T-cell (primary cell): ENCODE data around the gene TRMT11. TPM values are rescaled to one million over a fixed set of nuclear protein-coding genes. Genes with fewer than 3 reads are reported as not detected.
"Not testable (repeated sequence)": the region's sequence is repeated elsewhere in the genome, so short reads cannot be mapped to it uniquely, and the experiment has no call there.

Source experiments
- ATAC-seq, 4 experiments: fragments of 200-7000 bp in 3 of 4; fragments of 150-1000 bp in 1 of 4; cut with Tn5 transposase; replicated peaks in 1 of 4; 1 replicate in 3 of 4; 2 replicates in 1 of 4; pipeline ENCODE4 v1.10.0; 2021; ENCODE audit warnings: moderate library complexity in 3 of 4, mild to moderate bottlenecking in 2 of 4, moderate number of reproducible peaks in 1 of 4
- CTCF ChIA-PET, 2 donors: fragments of 300-600 bp; sonication (Branson Sonifier 250); formaldehyde crosslinking; loops; one replicate each; lab custom pipeline; 2022; ENCODE audit warnings: antibody characterized with exemption in 2 of 2; lab: Charles Lee
- POLR2A ChIA-PET, 2 donors: fragments of 300-600 bp; sonication (Branson Sonifier 250); formaldehyde crosslinking; loops; one replicate each; lab custom pipeline; 2022; ENCODE audit warnings: antibody characterized with exemption in 2 of 2; lab: Charles Lee
- DNase-seq, 35 experiments: peaks; one replicate each; pipeline versions ENCODE4 v3.0.0 to v3.0.0-alpha.2; 2013 to 2023
- H3K27ac ChIP-seq: one replicate; pipeline ENCODE4 v1.5.1; 2013; ENCODE audit warnings: low read length
- H3K27me3 ChIP-seq, 2 experiments: replicated peaks in 1 of 2; 1 replicate in 1 of 2; 2 replicates in 1 of 2; pipeline versions ENCODE4 v1.6.1 to v1.7.0; 2013; ENCODE audit warnings: low read length in 1 of 2, mixed read lengths in 1 of 2; ENCODE audit not compliant: control insufficient read depth in 2 of 2, insufficient read depth in 2 of 2; ENCODE audit errors: extremely low read depth in 1 of 2
- H3K36me3 ChIP-seq, 2 donors: 1 replicate in 1 of 2; 2 replicates in 1 of 2; pipeline versions ENCODE4 v1.6.1 to v1.7.0; 2013; ENCODE audit warnings: low read length in 1 of 2; ENCODE audit not compliant: control insufficient read depth in 2 of 2, insufficient read depth in 1 of 2; ENCODE audit errors: extremely low read depth in 1 of 2
- H3K4me1 ChIP-seq, 2 experiments: 1 replicate in 1 of 2; 2 replicates in 1 of 2; pipeline versions ENCODE4 v1.6.1 to v1.7.0; 2013; ENCODE audit warnings: low read length in 2 of 2, mixed read lengths in 1 of 2; ENCODE audit not compliant: insufficient read depth in 2 of 2, control insufficient read depth in 1 of 2; ENCODE audit errors: extremely low read depth in 1 of 2
- H3K4me3 ChIP-seq, 2 donors: 1 replicate in 1 of 2; 2 replicates in 1 of 2; pipeline versions ENCODE4 v1.5.1 to v1.7.0; 2013; ENCODE audit warnings: mild to moderate bottlenecking in 2 of 2, low read length in 1 of 2, moderate library complexity in 1 of 2; ENCODE audit not compliant: control insufficient read depth in 1 of 2; ENCODE audit errors: extremely low read depth in 1 of 2
- H3K9me3 ChIP-seq: 2 replicates; pipeline ENCODE4 v1.7.0; 2013
- H3K27ac Mint-ChIP-seq, 2 donors: one replicate each; pipeline ENCODE4 v1.8.0; 2020 to 2021; ENCODE audit warnings: mild to moderate bottlenecking in 2 of 2, mixed read lengths in 2 of 2
- H3K27me3 Mint-ChIP-seq, 2 donors: one replicate each; pipeline ENCODE4 v1.8.0; 2021 to 2022; ENCODE audit warnings: mixed read lengths in 2 of 2
- H3K36me3 Mint-ChIP-seq: one replicate; pipeline ENCODE4 v1.8.0; 2021; ENCODE audit warnings: mixed read lengths
- H3K4me1 Mint-ChIP-seq, 3 donors: one replicate each; pipeline ENCODE4 v1.8.0; 2020 to 2022; ENCODE audit warnings: mixed read lengths in 3 of 3, mild to moderate bottlenecking in 1 of 3
- H3K4me3 Mint-ChIP-seq, 3 donors: one replicate each; pipeline ENCODE4 v1.8.0; 2020 to 2022; ENCODE audit warnings: mild to moderate bottlenecking in 3 of 3, mixed read lengths in 3 of 3, moderate library complexity in 3 of 3
- H3K9me3 Mint-ChIP-seq, 3 donors: one replicate each; pipeline ENCODE4 v1.8.0; 2020 to 2022; ENCODE audit warnings: mixed read lengths in 3 of 3
- WGBS: methylation state at CpG from one replicate; pipeline ENCODE4 v1.1.5; 2013; ENCODE audit warnings: missing lambda C conversion rate; ENCODE audit not compliant: insufficient coverage; 5-methylcytosine and 5-hydroxymethylcytosine counted together
- total RNA-seq, 35 experiments: library from RNA in 6 of 35; stranded (reverse) in 6 of 35; fragments of 120-200 nt in 1 of 35; gene quantifications; one replicate each; pipeline versions ENCODE4 v1.2.1 to v1.2.4 and lab custom pipeline; 2013 to 2026

The TRMT11 gene
- total RNA-seq, 5 donors from 2014 or later (not counting 1 experiment from before 2014, with no cell fraction given) = 14.2 to 30.3 (median 21.6) TPM

GRCh38 chr6:125970760-125971159 is 15.6 kb upstream of the TRMT11 start:
- Histone ChIP-seq H3K27ac (no peak overlapping the region), H3K4me3 (no peak overlapping the region), H3K9me3 (no peaks in the 10 kb centered on the region), H3K36me3 (peaks cover 0 to 32% of the 10 kb centered on the region in 2 donors), H3K27me3 (no peaks in the 10 kb centered on the region), H3K4me1 (peaks cover 0 to 2% of the 10 kb centered on the region in 2 experiments)
- H3K9me3 Mint-ChIP-seq = no peaks in the 10 kb centered on the region
- DNase-seq (no peak), ATAC-seq (no peak)
- no peak overlapping the region for H3K4me3 Mint-ChIP-seq
- peaks cover 25 to 31% (median 28%) of the 10 kb centered on the region in 3 donors for H3K4me1 Mint-ChIP-seq
- ChIA-PET POLR2A (interaction anchor here (0.5 to 1.0 kb wide), 3 partner anchors 20 to 182 kb away, joined by 3 to 4 read pairs (median 3); no protein-coding TSS in a partner anchor), CTCF (interaction anchor here (0.5 to 2.4 kb wide), 9 partner anchors 9 to 780 kb away, joined by 3 to 29 read pairs (median 4); partner anchors contain the start of gene HINT3 (in 1 of the 2))
- H3K27ac Mint-ChIP-seq = peak overlapping the region; percentile 46 to 69
- peaks cover 39% of the 10 kb centered on the region for H3K36me3 Mint-ChIP-seq
- H3K27me3 Mint-ChIP-seq = no peaks in the 10 kb centered on the region
- WGBS = no CpG with 5 or more reads among the region's 2 CpGs

- CTCF ChIA-PET, POLR2A ChIA-PET, DNase-seq, H3K27me3 Mint-ChIP-seq, H3K9me3 ChIP-seq, H3K9me3 Mint-ChIP-seq, H3K27ac ChIP-seq, ATAC-seq, H3K4me3 Mint-ChIP-seq, H3K27me3 ChIP-seq, H3K27ac Mint-ChIP-seq, H3K4me1 ChIP-seq, H3K4me3 ChIP-seq: not testable (repeated sequence)
- WGBS = no CpG with 5 or more reads among the region's 1 CpG
- peaks cover 0 to 32% of the 10 kb centered on the region in 2 donors for H3K36me3 ChIP-seq
- Mint-ChIP-seq H3K36me3 (peaks cover 39% of the 10 kb centered on the region), H3K4me1 (peaks cover 25 to 27% (median 25%) of the 10 kb centered on the region in 3 donors)
These were observed 13.9 kb upstream of the TRMT11 start for GRCh38 chr6:125972478-125972877.

DNA sequence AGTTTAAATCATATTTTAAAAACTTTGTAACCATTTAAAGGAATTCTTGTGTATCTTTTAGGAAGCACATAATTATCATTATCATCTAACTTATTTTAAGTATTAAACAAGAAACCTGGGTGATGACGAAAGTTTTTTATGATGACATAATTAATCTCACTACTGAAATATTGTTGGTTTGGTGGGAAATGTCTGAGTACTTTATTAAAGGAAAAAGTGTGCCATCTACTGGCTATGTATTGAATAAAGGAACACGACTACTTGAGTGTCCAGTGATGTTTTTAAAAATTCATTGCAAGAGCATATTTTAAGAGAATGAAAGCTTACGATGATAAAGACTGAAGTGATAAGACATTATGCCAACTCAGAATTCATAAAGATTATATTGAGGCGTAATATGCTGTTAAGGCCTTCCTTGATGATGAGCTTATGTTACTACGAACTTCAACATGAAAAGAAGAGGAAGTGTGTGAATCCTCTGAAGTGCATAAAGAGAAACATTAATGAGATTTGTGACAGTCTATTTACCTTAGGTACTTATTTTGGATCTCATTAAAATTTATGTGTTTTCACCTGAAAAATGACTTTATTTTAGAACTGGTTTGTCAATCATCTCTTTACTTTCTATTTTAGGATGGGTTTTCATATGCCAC is 12.0 kb upstream of the TRMT11 start:
- Mint-ChIP-seq H3K27me3 (no peaks in the 10 kb centered on the region), H3K4me3 (no peak overlapping the region), H3K9me3 (no peaks in the 10 kb centered on the region), H3K4me1 (peaks cover 11 to 12% (median 11%) of the 10 kb centered on the region in 3 donors), H3K36me3 (peaks cover 22% of the 10 kb centered on the region), H3K27ac (no peak overlapping the region)
- no peak overlapping the region for H3K27ac ChIP-seq
- H3K27me3 ChIP-seq = no peaks in the 10 kb centered on the region
- ChIA-PET CTCF (interaction anchor here (0.5 to 2.2 kb wide), 27 partner anchors 9 to 664 kb away, joined by 3 to 21 read pairs (median 5); partner anchors contain the start of genes HINT3 (in 2 of the 2), NCOA7 (in 2 of the 2) and TRMT11 (in 2 of the 2)), POLR2A (interaction anchor here (0.6 to 1.3 kb wide), 5 partner anchors 9 to 814 kb away, joined by 3 to 13 read pairs (median 4); no protein-coding TSS in a partner anchor)
- DNase-seq = peak in 1 of 35 experiments; percentile 63
- H3K36me3 ChIP-seq = peaks cover 0 to 31% of the 10 kb centered on the region in 2 donors
- ATAC-seq = peak in 2 of 4 experiments; percentile 47 to 63
- H3K4me1 ChIP-seq = peaks cover 0 to 2% of the 10 kb centered on the region in 2 experiments
- H3K9me3 ChIP-seq = no peaks in the 10 kb centered on the region
- H3K4me3 ChIP-seq = no peak overlapping the region
- WGBS = 23% methylated on average over 4 of the region's 5 CpGs

GRCh38 chr6:125979101-125979500 is 7.2 kb upstream of the TRMT11 start:
- H3K4me3 Mint-ChIP-seq = no peak overlapping the region
- Histone ChIP-seq H3K9me3 (no peaks in the 10 kb centered on the region), H3K27ac (no peak overlapping the region), H3K27me3 (no peaks in the 10 kb centered on the region), H3K36me3 (peaks cover 0 to 18% of the 10 kb centered on the region in 2 donors), H3K4me1 (peaks cover 0 to 2% of the 10 kb centered on the region in 2 experiments), H3K4me3 (no peak overlapping the region)
- H3K36me3 Mint-ChIP-seq = peaks cover 12% of the 10 kb centered on the region
- DNase-seq (no peak), ATAC-seq (no peak)
- peaks cover 4 to 6% (median 5%) of the 10 kb centered on the region in 3 donors for H3K4me1 Mint-ChIP-seq
- no peak overlapping the region for H3K27ac Mint-ChIP-seq
- no peaks in the 10 kb centered on the region for H3K9me3 Mint-ChIP-seq
- WGBS = no CpG with 5 or more reads among the region's 3 CpGs
- H3K27me3 Mint-ChIP-seq = no peaks in the 10 kb centered on the region
- CTCF ChIA-PET = no interaction called here
- POLR2A ChIA-PET = no interaction called here

- Histone ChIP-seq H3K36me3 (peaks cover 0 to 13% of the 10 kb centered on the region in 2 donors), H3K4me1 (peaks cover 2 to 3% of the 10 kb centered on the region in 2 experiments), H3K4me3 (no peak overlapping the region), H3K27ac (no peak overlapping the region), H3K9me3 (no peaks in the 10 kb centered on the region), H3K27me3 (no peaks in the 10 kb centered on the region)
- Mint-ChIP-seq H3K4me3 (no peak overlapping the region), H3K27ac (no peak overlapping the region), H3K27me3 (no peaks in the 10 kb centered on the region), H3K9me3 (no peaks in the 10 kb centered on the region), H3K4me1 (peaks cover 0 to 6% (median 4%) of the 10 kb centered on the region in 3 donors), H3K36me3 (peaks cover 5% of the 10 kb centered on the region)
- ATAC-seq (no peak), DNase-seq (no peak)
- WGBS = no CpG with 5 or more reads among the region's 2 CpGs
- CTCF ChIA-PET = interaction anchor here (0.6 to 0.9 kb wide), 3 partner anchors 14 to 364 kb away, joined by 3 to 4 read pairs (median 3); partner anchors contain the start of gene HINT3 (in 1 of the 2)
- POLR2A ChIA-PET = no interaction called here
These were observed 4.7 kb upstream of the TRMT11 start for GRCh38 chr6:125981571-125982185.

DNA sequence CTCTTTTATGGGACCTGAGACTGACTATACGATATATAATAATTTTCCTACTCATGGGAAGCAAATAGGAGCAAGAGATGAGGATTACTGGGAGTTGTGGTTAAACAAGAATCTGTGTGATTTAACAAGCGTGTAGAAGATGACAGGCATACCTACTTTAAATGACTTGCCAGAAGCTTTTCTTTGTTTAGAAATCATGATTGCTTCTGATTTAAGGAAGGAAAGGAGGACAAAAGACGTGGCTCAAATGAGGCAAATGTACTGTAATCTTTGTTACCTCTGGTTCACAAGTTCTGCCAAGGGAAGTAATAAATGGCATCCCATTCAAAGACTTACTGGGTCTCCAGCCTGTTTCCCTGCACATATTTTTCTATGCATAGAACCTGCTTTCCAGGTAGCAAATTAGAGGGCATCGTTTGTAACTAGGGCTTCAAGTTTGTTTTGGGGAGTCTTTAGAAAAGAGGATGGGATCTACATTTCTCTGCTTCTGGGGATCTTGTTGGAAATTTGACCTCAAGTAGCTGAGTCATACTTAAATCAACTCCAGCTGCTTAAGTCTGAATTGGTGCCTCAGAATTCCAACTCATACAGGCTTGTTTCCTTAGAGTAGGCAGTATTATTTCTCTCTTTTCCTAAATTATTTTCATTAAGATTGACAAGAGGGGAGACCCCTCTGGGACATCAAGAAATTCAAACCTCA is 2.9 kb upstream of the TRMT11 start:
- Histone ChIP-seq H3K4me1 (peaks cover 5 to 9% of the 10 kb centered on the region in 2 experiments), H3K27ac (no peak overlapping the region), H3K27me3 (no peaks in the 10 kb centered on the region), H3K36me3 (peaks cover 0 to 10% of the 10 kb centered on the region in 2 donors), H3K4me3 (no peak overlapping the region), H3K9me3 (no peaks in the 10 kb centered on the region)
- Mint-ChIP-seq H3K9me3 (no peaks in the 10 kb centered on the region), H3K27ac (no peak overlapping the region), H3K36me3 (no peaks in the 10 kb centered on the region), H3K4me3 (no peak overlapping the region), H3K4me1 (peaks cover 0 to 6% (median 4%) of the 10 kb centered on the region in 3 donors), H3K27me3 (no peaks in the 10 kb centered on the region)
- WGBS = 82% methylated on average over 2 of the region's 4 CpGs
- CTCF ChIA-PET = no interaction called here
- POLR2A ChIA-PET = no interaction called here
- ATAC-seq = no peak
- DNase-seq = no peak
